GM12874 (cell line): Measurements from ENCODE around the gene EMC1.

Source experiments
- CTCF ChIP-seq: IDR thresholded peaks from 2 replicates; pipeline ENCODE4 v1.5.1; 2011; ENCODE audit warnings: low read depth, mild to moderate bottlenecking, control low read depth, low read length, moderate library complexity; ENCODE audit not compliant: insufficient read depth

EMC1 gene

GRCh38 chr1:19204446-19205266 is 46.7 kb downstream of the EMC1 start:
- no peak for TF ChIP-seq CTCF

GRCh38 chr1:19203440-19203839 is 47.9 kb downstream of the EMC1 start:
- no peak for TF ChIP-seq CTCF

- no peak for TF ChIP-seq CTCF
Observed at GRCh38 chr1:19202396-19202795, 48.9 kb downstream of the EMC1 start.

GRCh38 chr1:19199969-19200604 is 51.2 kb downstream of the EMC1 start:
- no peak for TF ChIP-seq CTCF

- no peak for TF ChIP-seq CTCF
Observed at GRCh38 chr1:19199329-19199968, 51.9 kb downstream of the EMC1 start.

- TF ChIP-seq CTCF = no peak
Observed at GRCh38 chr1:19198820-19199219, 52.5 kb downstream of the EMC1 start.

GRCh38 chr1:19197845-19198244 is 53.5 kb downstream of the EMC1 start:
- TF ChIP-seq CTCF = no peak
